Stimulated activated CD8-positive, alpha-beta memory T cell treated with anti-CD3 and anti-CD28 coated beads, Interleukin-15, amount 100 ng/mL, for 24 hours (primary cell): ENCODE data around the gene USP33.
"Not testable (repeated sequence)": the region's sequence is repeated elsewhere in the genome, so short reads cannot be mapped to it uniquely, and the experiment has no call there.

Experiments used
- DNase-seq: peaks from one replicate; pipeline ENCODE4 v3.0.0-alpha.2; 2020; ENCODE audit warnings: low read depth

USP33 gene

GRCh38 chr1:77739235-77739634 is 20.4 kb downstream of the USP33 start:
- no peak for DNase-seq

- DNase-seq = no peak
Observed at GRCh38 chr1:77732090-77732489, 27.6 kb downstream of the USP33 start.

GRCh38 chr1:77725706-77726105 is 33.9 kb downstream of the USP33 start:
- DNase-seq = no peak

DNA sequence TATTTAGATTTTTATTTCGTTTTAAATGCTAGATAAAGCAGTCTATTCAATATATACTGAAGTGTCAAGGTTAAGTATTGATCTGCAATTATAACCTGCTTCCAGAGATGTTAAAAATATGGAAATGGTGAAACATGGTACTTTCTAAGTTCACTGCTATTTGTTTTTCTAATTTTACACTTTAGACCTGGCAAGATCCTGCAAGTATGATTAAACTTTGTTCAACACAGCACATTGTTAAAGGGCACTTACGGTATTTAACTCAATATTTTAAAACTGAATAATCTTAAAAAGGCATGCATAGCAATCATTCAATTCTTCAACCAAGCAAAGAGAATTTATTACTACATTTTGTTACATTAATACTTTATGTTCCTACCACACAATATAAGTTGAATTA is 41.5 kb downstream of the USP33 start:
- DNase-seq = no peak

GRCh38 chr1:77716065-77716464 is 43.6 kb downstream of the USP33 start:
- no peak for DNase-seq

GRCh38 chr1:77709727-77710126 is 49.9 kb downstream of the USP33 start:
- no peak for DNase-seq

DNA sequence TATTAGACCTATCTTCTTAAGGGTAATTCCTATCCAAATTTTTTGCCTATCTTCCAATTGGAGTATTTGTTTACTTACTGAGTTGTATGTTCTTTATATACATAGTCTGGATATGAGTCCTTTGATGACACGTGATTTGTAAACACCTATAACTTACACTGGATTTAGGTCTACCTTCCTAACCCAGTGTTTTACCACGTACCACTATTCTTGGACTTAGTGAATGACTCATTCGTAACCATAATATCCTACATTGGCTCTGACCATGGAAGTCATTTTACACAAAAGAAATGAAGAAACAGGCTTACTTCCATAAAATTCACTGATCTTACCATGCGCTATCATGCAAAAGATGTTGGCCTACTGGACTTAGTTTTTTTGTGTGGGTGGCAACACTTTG is 53.3 kb downstream of the USP33 start:
- no peak for DNase-seq

DNA sequence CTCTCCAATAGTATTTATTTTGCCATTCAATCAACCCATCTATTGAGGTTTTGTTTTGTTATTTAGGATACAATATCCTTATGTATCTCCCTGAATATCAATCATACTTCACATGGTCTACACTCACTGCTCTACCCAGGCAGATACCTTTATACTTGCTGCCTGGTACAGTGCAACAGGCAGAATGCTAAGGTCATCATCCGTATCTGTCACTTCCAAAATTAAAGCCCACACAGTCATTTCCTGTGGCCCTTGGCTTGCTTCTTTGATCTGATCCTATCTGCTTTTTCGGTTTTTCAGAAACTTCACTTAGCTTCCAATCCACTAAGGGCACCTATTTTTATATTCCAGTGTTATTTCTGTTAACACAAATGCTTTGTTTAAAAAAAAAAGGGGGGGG is 54.9 kb downstream of the USP33 start:
- DNase-seq = no peak

DNA sequence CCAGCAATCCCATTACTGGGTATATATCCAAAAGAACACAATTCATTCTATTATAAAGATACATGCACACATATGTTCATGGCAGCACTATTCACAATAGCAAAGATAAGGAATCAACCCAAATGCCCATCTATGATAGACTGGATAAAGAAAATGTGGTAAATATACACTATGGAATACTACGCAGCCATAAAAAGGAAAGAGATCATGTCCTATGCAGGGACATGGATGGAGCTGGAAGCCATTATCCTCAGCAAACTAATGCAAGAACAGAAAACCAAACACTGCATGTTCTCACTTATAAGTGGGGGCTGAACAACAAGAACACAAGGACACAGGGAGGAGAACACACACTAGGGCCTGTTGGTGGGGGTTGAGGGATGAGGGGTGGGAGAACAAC is 60.0 kb downstream of the USP33 start:
- not testable (repeated sequence) for DNase-seq

- no peak for DNase-seq
Observed at GRCh38 chr1:77697441-77697840, 62.2 kb downstream of the USP33 start.

DNA sequence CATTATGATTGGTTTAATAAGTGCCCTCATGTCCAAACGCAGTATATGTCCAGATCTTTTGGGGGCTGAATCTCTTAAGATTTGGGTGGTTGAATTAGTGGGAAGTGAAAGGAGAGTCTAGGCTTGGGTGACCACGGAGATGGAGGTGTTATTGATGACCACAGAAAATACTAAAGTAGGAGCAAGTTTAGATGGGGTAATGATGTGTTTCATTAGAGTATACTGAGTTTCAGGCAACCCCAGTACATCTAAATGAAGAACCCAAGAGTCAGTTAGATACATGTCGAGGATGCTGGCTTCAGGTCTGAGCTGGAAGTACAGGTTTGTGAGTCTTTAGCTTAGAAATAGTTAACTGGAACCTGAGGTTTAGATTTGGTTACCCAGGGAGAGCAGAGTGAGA is 70.7 kb downstream of the USP33 start:
- DNase-seq = no peak

- DNase-seq = no peak
Observed at GRCh38 chr1:77687519-77687906, 72.1 kb downstream of the USP33 start.

- DNase-seq = no peak
Observed at GRCh38 chr1:77686796-77687518, 72.7 kb downstream of the USP33 start.

DNA sequence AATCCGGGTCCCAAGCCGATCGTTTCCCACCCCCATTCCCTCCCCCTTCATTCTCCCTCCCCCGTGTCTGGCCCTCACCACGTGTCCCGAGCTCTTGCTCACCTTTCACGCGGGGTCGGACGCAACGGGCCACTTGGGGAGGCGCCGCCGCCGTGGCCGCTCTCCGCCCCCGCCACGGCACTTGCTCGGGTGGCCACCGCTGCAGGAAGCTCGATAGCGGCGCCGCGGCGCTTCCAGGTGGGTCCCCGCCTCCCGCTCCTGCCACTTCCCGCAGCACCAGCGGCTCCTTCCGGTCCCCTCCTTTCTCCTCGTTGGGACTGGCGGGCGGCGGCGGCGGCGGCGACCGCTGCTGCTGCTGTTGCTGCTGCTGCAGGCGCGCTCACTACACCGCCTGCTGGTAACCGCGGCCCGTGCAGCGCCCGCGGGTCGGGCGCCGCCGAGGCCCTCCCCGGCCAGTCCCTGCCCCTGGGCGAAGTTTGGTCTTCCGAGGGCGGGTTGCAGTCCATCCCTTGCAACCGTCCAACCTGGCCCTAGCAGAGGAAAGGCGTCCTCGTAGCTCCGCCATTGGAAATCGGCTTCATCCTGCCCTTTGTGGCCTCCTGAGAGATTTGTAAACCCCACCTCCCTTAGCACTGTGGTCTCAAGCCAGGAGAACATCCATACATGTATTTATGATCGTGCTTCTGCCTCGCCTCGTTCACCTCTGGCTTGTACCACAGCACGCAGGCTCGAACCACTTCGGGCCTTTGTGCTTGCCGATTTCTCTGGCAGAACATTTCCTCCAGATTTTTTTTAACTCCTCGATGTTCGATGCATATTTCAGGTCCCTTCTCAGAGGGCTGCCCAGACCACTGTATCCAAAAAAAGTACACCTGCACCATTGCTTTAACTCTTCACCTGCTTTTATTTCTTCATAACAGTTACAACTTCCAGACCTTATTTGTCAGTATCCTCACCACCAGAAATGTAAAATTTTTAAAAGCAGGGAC is 76.2 kb downstream of the USP33 start:
- peak; percentile 81 for DNase-seq

DNA sequence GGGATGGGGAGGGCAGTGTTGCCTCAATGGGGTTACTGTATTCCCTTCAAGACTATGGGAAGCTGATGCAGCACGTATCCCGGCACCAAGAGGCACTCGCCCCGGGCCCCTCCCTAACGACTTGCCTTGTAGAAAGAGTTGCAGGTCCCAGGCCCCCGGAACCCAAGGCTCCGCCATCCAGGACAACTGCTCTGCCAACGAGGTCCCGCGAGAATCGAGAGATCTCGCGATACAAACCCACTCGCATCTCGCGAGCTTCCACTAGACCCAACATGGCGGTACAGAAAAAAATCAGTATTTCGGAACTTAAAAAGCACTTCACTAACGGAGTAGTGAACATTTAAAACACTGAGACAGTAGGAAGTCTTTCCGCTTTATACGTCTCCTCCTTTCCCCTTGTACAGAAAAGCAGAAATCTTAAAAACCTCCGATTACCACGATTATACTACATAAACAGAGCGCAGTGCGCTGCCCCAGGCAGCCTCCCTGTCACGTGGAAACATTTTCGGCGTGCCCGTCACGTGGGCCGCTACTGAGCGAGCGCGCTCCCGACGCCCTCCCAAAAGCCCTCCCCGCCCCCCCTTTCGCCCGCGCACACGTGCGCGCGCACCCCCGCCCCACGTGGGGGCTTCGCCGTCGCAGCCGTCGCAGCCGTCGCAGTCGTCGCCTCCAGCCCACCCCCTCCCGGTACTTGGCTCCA is 77.0 kb downstream of the USP33 start, which contains the start of gene ZZZ3:
Gene ZZZ3, minus strand, starts transcription at position 199 of the 700 bp plus-strand sequence. CDS start 49,304 bp downstream, outside the sequence.
- DNase-seq = peak; percentile 62

DNA sequence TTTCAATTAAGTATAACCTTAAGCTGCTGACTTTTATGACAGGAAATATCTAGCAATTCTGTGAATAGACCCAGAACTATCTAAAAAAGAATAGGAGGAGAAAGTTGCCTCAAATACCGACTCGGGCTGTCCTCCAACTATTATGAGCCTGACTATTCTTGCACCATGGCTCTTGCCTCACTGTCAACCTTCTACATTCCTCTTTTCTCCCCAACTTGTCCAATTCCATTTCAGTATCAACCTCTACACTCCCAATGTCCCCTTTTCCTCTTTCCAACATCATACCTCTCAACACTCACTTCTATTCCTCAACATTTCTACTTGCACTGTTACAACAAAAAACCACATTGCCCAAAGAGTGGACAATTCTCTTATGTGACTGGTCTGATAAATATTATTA is 79.5 kb downstream of the USP33 start:
- DNase-seq = no peak

DNA sequence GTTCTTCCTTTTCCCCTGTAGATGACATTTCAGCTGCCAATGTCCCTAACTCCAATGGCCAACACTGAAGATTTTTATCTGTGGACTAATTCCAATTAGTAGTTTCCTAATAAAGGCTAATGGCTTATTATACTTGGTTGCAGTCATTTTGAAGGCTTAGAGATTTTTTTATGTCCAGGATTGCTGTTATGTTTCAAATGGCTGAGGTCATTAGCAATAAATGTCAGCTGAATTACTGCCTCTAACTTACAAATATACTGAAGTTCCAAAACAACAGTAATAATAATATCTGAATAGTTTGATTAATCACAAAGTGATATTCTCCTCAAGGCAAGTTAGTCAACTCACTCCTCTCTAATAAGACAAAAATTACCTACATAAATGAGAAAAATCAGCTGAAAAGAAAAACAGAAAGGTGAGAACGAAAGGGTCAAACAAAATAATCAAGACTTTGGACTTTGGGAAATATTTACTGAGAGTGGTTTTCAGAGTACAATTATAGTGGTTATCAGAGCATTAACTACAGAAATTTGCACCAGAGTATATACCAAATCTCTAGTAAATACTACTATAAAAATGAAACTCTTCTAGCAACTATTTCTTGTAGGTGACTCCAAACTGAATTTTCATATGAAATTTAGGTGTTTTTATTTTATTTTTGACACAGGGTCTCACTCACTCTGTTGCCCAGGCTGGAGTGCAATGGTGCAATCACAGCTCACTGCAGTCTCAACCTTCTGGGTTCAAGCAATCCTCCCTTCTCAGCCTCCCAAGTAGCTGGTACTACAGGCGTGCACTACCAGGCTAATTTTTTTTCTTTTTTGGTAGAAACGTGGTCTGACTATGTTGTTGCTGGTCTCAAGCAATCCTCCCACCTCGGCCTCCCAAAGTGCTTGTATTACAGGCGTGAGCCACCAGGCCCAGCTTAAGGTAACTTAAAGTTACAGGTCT is 80.7 kb downstream of the USP33 start:
- DNase-seq = no peak

GRCh38 chr1:77674807-77675206 is 84.8 kb downstream of the USP33 start:
- DNase-seq = not testable (repeated sequence)

DNA sequence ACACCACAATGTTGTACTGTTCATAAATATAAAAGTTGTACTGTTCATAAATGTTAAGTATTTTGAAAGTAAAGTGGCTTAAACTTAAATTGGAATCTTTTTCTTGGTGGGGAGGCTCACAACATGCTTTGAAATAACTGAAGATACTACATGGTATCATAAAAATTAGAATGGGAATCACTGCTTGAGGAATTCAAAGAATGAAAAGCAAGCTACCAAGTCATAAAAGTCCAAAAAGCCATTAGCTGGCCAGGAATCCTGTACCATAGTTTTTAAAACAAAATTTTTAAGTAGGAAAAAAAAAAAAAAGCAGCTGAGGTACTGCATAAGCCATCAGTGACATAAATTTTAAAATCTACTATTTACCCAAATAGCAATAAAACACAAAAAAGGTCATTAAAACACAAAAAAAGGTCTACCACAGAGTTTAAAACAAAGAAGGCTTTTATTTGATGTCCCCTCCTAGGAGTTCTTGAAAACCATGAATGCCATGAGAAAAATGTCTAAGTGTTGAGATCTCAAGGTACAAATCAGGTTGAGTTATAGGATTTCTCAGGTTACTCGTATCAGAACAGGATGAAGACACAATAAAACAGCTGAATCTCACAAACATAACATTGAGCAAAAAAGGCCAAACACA is 85.8 kb downstream of the USP33 start:
- no peak for DNase-seq

DNA sequence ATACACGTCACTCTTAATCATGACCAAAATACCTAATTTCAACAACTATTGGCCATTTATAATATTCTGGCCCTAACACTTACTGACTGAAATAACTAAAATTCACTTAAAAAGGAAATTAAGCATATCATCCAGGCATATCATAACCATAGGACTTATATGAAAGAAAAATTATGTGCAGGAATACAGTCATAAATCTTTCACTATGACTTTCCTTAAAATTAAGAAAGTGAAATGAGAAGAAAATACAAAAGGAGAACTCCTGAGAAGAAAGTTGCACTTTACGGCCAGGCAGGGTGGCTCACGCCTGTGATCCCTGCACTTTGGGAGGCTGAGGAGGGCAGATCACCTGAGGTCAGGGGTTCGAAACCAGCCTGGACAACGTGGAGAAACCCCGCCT is 86.6 kb downstream of the USP33 start:
- DNase-seq = no peak

GRCh38 chr1:77672374-77672773 is 87.3 kb downstream of the USP33 start:
- no peak for DNase-seq
